ENCODE results near the gene SUFU. TPM values are rescaled to one million over a fixed set of nuclear protein-coding genes. Genes with fewer than 3 reads are reported as not detected.

The SUFU gene
- total RNA-seq, 1 donor, result 3.3 TPM

- TF ChIP-seq, protein P1, sequence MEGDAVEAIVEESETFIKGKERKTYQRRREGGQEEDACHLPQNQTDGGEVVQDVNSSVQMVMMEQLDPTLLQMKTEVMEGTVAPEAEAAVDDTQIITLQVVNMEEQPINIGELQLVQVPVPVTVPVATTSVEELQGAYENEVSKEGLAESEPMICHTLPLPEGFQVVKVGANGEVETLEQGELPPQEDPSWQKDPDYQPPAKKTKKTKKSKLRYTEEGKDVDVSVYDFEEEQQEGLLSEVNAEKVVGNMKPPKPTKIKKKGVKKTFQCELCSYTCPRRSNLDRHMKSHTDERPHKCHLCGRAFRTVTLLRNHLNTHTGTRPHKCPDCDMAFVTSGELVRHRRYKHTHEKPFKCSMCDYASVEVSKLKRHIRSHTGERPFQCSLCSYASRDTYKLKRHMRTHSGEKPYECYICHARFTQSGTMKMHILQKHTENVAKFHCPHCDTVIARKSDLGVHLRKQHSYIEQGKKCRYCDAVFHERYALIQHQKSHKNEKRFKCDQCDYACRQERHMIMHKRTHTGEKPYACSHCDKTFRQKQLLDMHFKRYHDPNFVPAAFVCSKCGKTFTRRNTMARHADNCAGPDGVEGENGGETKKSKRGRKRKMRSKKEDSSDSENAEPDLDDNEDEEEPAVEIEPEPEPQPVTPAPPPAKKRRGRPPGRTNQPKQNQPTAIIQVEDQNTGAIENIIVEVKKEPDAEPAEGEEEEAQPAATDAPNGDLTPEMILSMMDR (IDR thresholded peaks at IDR 0.05; ENCODE audit: insufficient read depth, low read length), result no peak
- no peak for DNase-seq (ENCODE audit: low read depth)
- no peak overlapping the region for H3K4me3 ChIP-seq (ENCODE audit: low read depth, low read length)
Observed at GRCh38 chr10:102651455-102652169, 147.8 kb downstream of the SUFU start.

DNA sequence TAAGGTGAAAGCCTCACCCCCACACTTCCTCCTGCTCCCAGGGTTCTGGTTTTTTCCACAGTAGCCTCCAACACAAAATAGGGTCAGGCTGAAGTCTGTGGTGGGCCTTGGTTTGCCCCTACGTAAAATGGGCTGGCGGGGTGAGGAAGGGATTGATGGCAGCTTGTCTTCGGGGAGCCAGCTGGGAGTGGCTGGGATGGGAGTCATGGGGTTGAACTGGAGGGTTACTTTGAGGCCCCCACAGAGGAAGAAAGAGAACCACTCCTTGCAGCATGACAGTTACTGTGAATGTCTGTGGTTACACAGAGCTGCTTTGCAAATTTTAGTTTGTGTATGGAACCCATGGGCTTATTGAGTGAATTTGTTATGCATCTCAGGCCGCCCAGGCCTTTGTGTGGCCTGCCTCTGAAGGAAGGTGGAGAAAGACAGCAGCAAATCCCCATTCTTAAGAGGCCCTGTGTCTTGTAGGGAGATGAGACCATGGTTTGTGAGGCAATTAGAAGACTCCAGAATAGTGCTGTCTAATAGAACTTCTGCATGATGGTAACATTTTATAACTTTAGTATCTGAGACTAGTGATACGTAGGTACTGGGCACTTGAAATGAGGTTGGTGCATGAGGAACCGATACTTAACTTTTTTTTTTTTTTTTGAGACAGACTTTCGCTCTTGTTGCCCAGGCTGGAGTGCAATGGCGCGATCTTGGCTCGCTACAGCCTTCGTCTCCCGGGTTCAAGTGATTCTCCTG is 148.6 kb downstream of the SUFU start:
- no peak for DNase-seq (ENCODE audit: low read depth)
- H3K4me3 ChIP-seq (ENCODE audit: low read depth, low read length), result no peak overlapping the region
- TF ChIP-seq, protein P1 (IDR thresholded peaks at IDR 0.05; ENCODE audit: insufficient read depth, low read length), result no peak

- no peak overlapping the region for H3K4me3 ChIP-seq (ENCODE audit: low read depth, low read length)
- no peak for DNase-seq (ENCODE audit: low read depth)
- TF ChIP-seq, protein P1 (IDR thresholded peaks at IDR 0.05; ENCODE audit: insufficient read depth, low read length), result no peak
Observed at GRCh38 chr10:102653060-102653459, 149.3 kb downstream of the SUFU start.

DNA sequence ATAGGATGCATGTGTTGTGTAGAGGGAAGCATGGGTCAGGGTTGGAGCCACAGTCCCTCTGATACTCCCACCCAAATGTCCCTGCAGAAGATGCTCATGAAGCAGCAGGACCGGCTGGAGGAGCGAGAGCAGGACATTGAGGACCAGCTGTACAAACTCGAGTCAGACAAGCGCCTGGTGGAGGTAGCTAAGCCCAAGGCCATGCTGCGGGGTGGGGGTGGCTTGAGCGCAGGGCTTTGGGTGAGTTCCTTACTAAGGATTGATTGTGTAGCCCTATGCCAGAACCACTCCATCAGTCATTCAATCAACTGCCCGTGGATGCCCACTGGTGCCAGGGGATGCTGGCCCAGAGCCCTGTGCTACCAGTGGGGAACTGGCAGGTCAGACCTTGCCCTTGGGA is 150.8 kb downstream of the SUFU start:
- no peak for DNase-seq (ENCODE audit: low read depth)
- TF ChIP-seq, protein P1 (IDR thresholded peaks at IDR 0.05; ENCODE audit: insufficient read depth, low read length), result no peak
- H3K4me3 ChIP-seq (ENCODE audit: low read depth, low read length), result no peak overlapping the region

DNA sequence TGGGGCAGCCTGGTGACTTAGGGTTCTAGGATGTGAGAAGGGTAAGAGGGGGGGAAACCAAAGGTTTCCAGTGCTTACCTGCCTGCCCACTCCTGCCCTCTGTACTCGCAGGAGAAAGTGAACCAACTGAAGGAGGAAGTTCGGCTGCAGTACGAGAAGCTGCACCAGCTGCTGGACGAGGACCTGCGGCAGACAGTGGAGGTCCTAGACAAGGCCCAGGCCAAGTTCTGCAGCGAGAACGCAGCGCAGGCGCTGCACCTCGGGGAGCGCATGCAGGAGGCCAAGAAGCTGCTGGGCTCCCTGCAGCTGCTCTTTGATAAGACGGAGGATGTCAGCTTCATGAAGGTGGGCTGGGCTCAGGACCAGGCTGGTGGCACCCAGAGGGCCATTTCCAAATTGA is 151.2 kb downstream of the SUFU start:
- no peak for DNase-seq (ENCODE audit: low read depth)
- TF ChIP-seq, protein P1 (IDR thresholded peaks at IDR 0.05; ENCODE audit: insufficient read depth, low read length), result no peak

GRCh38 chr10:102656026-102656425 is 152.3 kb downstream of the SUFU start:
- TF ChIP-seq, protein P1 (IDR thresholded peaks at IDR 0.05; ENCODE audit: insufficient read depth, low read length), result no peak
- no peak overlapping the region for H3K4me3 ChIP-seq (ENCODE audit: low read depth, low read length)
- no peak for DNase-seq (ENCODE audit: low read depth)

More for the DNA sequence above, 151.2 kb downstream of the SUFU start:
- no peak overlapping the region for H3K4me3 ChIP-seq (ENCODE audit: low read depth, low read length)

Measured in fibroblast of the aortic adventitia (primary cell).